OCI-LY7 (cell line): ENCODE results near the gene CLMN. TPM values are rescaled to one million over a fixed set of nuclear protein-coding genes. Genes with fewer than 3 reads are reported as not detected.

Experiments used
- BruUV-seq: library from RNA; stranded (reverse); fragments of 400-500 nt; replicated peaks from 2 replicates; lab custom pipeline; 2021; lab: Mats Ljungman, UMichigan
- CTCF ChIA-PET: fragments of 300-600 bp; sonication (Branson Sonifier 250); formaldehyde crosslinking; loops from one replicate; lab custom pipeline; 2022; ENCODE audit warnings: antibody characterized with exemption; ENCODE audit not compliant: unreplicated experiment; lab: Charles Lee
- POLR2A ChIA-PET: fragments of 300-600 bp; sonication (Branson Sonifier 250); formaldehyde crosslinking; loops from one replicate; lab custom pipeline; 2022; ENCODE audit warnings: antibody characterized with exemption; lab: Charles Lee
- DNase-seq: peaks from one replicate; pipeline ENCODE4 v3.0.0-alpha.2; 2015; ENCODE audit warnings: low spot score
- H2AFZ ChIP-seq: fragments of 200-600 bp; sonication (generic), shearing (Covaris generic); 2 replicates; pipeline ENCODE4 v1.6.1; 2014; ENCODE audit warnings: mild to moderate bottlenecking, antibody characterized with exemption, low read length, moderate library complexity
- H3K27ac ChIP-seq: fragments of 200-600 bp; sonication (generic); 2 replicates; pipeline ENCODE4 v1.5.1; 2014; ENCODE audit warnings: mixed run types, low read depth, mild to moderate bottlenecking, moderate library complexity, low read length, inconsistent platforms; ENCODE audit not compliant: poor library complexity, severe bottlenecking
- H3K36me3 ChIP-seq: fragments of 200-600 bp; sonication (generic); 2 replicates; pipeline ENCODE4 v1.6.1; 2014; ENCODE audit warnings: mild to moderate bottlenecking, antibody characterized with exemption, low read length, moderate library complexity, mixed read lengths; ENCODE audit not compliant: insufficient read depth
- H3K4me1 ChIP-seq: fragments of 200-600 bp; sonication (generic); 2 replicates; pipeline ENCODE4 v1.5.1; 2014; ENCODE audit warnings: mild to moderate bottlenecking, low read length; ENCODE audit not compliant: insufficient read depth, poor library complexity, severe bottlenecking
- H3K4me2 ChIP-seq: fragments of 200-600 bp; sonication (generic); 2 replicates; pipeline ENCODE4 v1.6.1; 2014; ENCODE audit warnings: mild to moderate bottlenecking, low read length
- H3K4me3 ChIP-seq: fragments of 200-600 bp; sonication (generic); 2 replicates; pipeline ENCODE4 v1.5.1; 2014; ENCODE audit warnings: mild to moderate bottlenecking, low read depth, low read length; ENCODE audit not compliant: poor library complexity, severe bottlenecking
- H3K79me2 ChIP-seq: fragments of 200-600 bp; sonication (generic); 2 replicates; pipeline ENCODE4 v1.6.1; 2016; ENCODE audit warnings: low read depth, mild to moderate bottlenecking, low read length, moderate library complexity, mixed read lengths; ENCODE audit not compliant: insufficient read depth
- H3K9me2 ChIP-seq: fragments of 200-600 bp; sonication (generic); 2 replicates; pipeline ENCODE4 v1.6.1; 2016; ENCODE audit warnings: mild to moderate bottlenecking, low read length, mixed read lengths; ENCODE audit not compliant: insufficient read depth
- H3K9me3 ChIP-seq: fragments of 200-600 bp; sonication (generic); 2 replicates; pipeline ENCODE4 v1.6.1; 2014; ENCODE audit warnings: mild to moderate bottlenecking, mixed run types, low read length, mixed read lengths
- H4K20me1 ChIP-seq: fragments of 200-600 bp; sonication (generic); 2 replicates; pipeline ENCODE4 v1.6.1; 2014; ENCODE audit warnings: mild to moderate bottlenecking, antibody characterized with exemption, low read length, moderate library complexity, mixed read lengths; ENCODE audit not compliant: insufficient read depth
- CTCF ChIP-seq: fragments of 200-600 bp; sonication (generic); conservative IDR thresholded peaks from 2 replicates; pipeline ENCODE4 v1.5.1; 2014; ENCODE audit warnings: mild to moderate bottlenecking, antibody characterized with exemption, low read length, moderate library complexity, mixed read lengths
- EZH2phosphoT487 ChIP-seq: fragments of 200-600 bp; sonication (generic); IDR thresholded peaks from 2 replicates; pipeline ENCODE4 v1.6.1; 2018; ENCODE audit warnings: low read depth, borderline replicate concordance, mild to moderate bottlenecking, mixed run types, antibody characterized with exemption, low read length, moderate library complexity, mixed read lengths
- intact Hi-C: fragments of 100-400 bp; cut with micrococcal nuclease; formaldehyde crosslinking; loops from one replicate; pipeline ENCODE4 v1.10.0; 2022; ENCODE audit not compliant: unreplicated experiment
- total RNA-seq, 2 experiments: library from RNA; depleted of rRNA in 1 of 2; stranded (reverse); fragments of >200 nt in 1 of 2; shearing (Covaris generic) in 1 of 2; gene quantifications; 2 replicates each; pipeline ENCODE4 v1.2.3, GENCODE V29; 2014 to 2022

CLMN gene
- total RNA-seq, 2 experiments from 2014 or later = 6.8 to 12.0 TPM

DNA sequence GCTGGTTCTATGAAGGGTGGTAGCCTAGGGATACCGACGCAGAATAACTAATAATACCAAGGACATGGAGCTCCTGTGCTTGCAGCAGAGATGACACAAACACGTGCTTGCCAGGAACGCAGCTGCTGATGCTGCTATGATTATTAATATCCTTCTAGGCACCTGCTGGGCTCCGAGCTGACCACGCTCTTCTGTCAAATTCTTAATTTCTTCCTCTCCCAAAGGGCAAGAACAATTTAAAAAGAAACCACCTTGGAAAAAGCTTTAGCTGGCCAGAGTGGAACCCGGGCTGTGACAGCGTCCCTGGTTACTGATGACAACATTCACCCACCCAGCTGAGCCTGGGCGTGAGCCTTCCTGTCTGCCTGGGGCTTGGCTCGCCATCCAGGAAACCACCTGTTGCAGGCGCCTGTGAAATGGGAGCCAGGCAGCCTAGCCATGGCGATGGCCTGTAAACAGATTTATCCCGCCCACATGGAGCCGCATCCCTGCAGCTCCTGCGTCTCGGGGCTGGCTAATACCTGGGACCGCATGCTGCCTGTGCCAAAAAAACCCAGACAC lies 28.8 kb downstream of the CLMN start:
- H3K4me2 ChIP-seq = peak overlapping the region; percentile 38
- CTCF ChIA-PET = interaction anchor here (0.7 to 1.0 kb wide), 2 partner anchors 36 to 131 kb away, joined by 3 read pairs; no protein-coding TSS in a partner anchor

DNA sequence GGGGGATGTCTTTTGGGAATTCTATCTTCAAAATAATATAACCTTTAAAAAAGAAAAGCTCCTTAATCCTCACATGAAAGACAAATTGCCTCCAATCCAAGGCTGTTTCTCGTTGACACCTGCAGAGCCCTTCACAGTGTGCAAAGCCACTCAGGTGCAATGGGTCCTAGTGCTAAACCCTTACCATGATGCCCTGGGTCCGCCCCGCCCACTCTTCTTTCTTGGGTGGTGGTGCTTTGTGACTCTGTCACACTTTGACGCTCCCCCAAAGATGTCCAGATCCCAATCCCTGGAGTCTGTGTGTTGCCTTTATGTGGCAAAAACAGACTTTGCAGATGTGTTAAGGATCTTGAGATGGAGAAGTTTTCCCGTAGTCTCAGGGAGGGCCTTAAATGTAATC lies 29.7 kb downstream of the CLMN start:
- no peak for TF ChIP-seq EZH2phosphoT487
- TF ChIP-seq CTCF = no peak
- ChIA-PET CTCF (interaction anchor here (1.0 kb wide), 1 partner anchor 130 kb away, joined by 3 read pairs; no protein-coding TSS in a partner anchor), POLR2A (no interaction called here)
- Histone ChIP-seq H3K36me3 (no peaks in the 10 kb centered on the region), H3K79me2 (no peaks in the 10 kb centered on the region), H3K4me2 (no peak overlapping the region), H3K4me1 (peaks cover 36% of the 10 kb centered on the region), H3K9me2 (no peaks in the 10 kb centered on the region), H2AFZ (no peak overlapping the region), H3K27ac (no peak overlapping the region), H3K9me3 (peaks cover 5% of the 10 kb centered on the region; the same call in 1 of the 2 replicates), H4K20me1 (no peaks in the 10 kb centered on the region), H3K4me3 (no peak overlapping the region)
- DNase-seq = no peak
- no TSS peak for BruUV-seq
- intact Hi-C loops = no loop called here

More for the DNA sequence above, 28.8 kb downstream of the CLMN start:
- peak; percentile 43 for DNase-seq
- H3K4me3 ChIP-seq = no peak overlapping the region
- H3K9me3 ChIP-seq = peaks cover 7% of the 10 kb centered on the region; the same call in 1 of the 2 replicates
- POLR2A ChIA-PET = no interaction called here
- no TSS peak for BruUV-seq
- intact Hi-C loops = no loop called here
- no peaks in the 10 kb centered on the region for H4K20me1 ChIP-seq
- no peaks in the 10 kb centered on the region for H3K9me2 ChIP-seq
- peaks cover 36% of the 10 kb centered on the region for H3K4me1 ChIP-seq
- no peak overlapping the region for H3K27ac ChIP-seq
- no peaks in the 10 kb centered on the region for H3K36me3 ChIP-seq
- no peak overlapping the region; the same call in 1 of the 2 replicates for H2AFZ ChIP-seq
- TF ChIP-seq CTCF = no peak
- TF ChIP-seq EZH2phosphoT487 = no peak
- no peaks in the 10 kb centered on the region for H3K79me2 ChIP-seq

DNA sequence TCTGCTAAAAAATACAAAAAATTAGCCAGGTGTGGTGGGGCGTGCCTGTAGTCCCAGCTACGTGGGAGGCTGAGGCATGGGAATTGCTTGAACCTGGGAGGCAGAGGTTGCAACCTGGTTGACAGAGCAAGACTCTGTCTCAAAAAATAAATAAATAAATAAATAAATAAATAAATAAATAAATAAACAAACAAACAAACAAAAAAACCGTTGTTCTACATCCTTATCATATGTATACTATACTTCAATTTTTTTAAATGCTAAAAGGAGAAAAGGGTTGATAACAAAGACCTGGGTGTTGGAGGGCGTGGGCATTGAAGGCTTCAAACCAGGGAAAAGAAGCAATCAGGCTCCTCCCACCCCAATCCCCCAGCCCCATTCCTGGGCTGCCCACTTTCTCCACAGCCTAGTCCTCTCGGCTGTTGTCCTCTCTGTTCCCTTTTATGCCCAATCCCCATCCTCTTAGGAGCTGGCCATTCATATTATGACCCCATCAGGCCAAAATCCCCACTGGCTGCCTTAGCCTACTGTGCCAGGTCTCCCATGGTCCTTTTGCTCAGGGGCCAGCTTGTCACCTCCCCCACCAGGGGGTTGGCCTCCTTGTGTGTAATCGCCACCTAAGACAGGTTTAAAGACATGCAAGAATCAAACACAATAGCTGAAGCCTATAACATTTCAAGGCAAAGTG lies 30.2 kb downstream of the CLMN start:
- H3K4me1 ChIP-seq = peaks cover 36% of the 10 kb centered on the region
- H4K20me1 ChIP-seq = no peaks in the 10 kb centered on the region
- H3K9me3 ChIP-seq = peaks cover 5% of the 10 kb centered on the region; the same call in 1 of the 2 replicates
- no peak overlapping the region for H3K4me3 ChIP-seq
- H3K4me2 ChIP-seq = no peak overlapping the region
- ChIA-PET POLR2A (no interaction called here), CTCF (no interaction called here)
- H3K79me2 ChIP-seq = no peaks in the 10 kb centered on the region
- H3K9me2 ChIP-seq = no peaks in the 10 kb centered on the region
- no TSS peak for BruUV-seq
- no peak overlapping the region for H3K27ac ChIP-seq
- TF ChIP-seq CTCF (no peak), EZH2phosphoT487 (no peak)
- DNase-seq = no peak
- intact Hi-C loops = no loop called here
- no peak overlapping the region for H2AFZ ChIP-seq
- H3K36me3 ChIP-seq = no peaks in the 10 kb centered on the region
